NCI-H2081 (cell line): ENCODE data around the gene KATNAL1.
A peak's percentile ranks its signal among the peaks of the same experiment; 100 is the strongest.

ENCODE experiments used
- DNase-seq, 2 experiments: peaks; one replicate each; lab custom pipeline; 2025; lab: John Stamatoyannopoulos, UW

The KATNAL1 gene

DNA sequence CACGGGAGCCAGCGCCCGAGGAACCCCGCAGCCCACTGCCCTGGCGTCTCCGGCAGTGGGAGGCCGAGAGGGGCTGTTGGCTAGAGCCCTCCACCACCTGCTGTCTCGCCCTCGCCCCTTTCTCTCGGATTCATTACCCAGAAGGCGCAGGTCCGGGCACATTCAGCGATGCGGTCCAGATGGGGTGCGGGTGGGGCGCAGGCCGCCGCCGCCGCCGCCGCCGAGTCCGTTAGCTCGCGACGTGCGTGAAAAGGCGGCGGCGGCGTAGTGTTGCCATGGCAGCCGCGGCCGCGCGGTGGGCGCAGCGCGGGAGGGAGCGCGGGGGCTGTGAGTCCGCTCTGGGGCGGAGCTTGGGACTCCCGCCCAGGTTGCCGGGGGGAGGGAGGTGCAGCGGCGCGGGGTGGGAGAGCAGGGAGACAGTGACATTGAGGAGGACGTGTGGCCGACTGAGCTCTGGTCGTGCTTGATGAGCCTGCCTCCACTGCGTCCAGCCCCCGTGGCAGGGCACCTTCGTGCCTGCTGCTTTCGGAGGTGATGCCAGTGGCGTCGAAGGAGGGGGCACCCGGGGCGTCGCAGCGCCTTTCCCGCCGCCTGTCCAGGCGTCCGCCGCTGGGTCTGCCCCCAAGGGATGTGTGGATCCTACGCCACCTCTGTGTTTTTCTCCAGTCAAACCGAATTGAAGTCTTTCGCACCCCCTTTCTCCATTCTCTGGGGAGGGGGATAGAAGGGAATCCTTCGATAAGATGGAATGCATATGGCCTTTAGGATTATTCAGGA is at the start of gene KATNAL1:
Gene KATNAL1, minus strand, starts transcription at position 358 of the 777 bp plus-strand sequence. CDS start 23,774 bp downstream, outside the sequence.
- peak; percentile 74 to 81 for DNase-seq

DNA sequence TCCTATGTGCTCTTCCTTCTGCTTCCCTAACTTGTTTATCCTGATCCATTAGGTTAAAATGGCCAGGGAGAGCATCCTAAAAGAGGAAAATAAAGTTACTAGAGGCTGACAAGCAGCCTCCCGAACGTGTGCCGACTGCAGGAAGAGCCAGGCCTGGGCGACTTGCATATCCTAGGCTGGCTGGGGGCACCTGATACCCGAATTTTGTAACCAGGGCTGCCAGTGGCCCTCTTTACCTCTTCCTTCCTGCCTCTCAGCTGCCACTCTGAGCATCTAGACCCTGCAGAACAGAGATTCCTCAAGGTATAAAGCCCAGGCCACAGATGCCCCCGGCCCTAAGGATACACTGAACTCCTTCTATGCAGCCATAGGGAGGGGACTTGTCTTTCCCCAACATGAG is 48.5 kb upstream of the KATNAL1 start:
- no peak for DNase-seq

DNA sequence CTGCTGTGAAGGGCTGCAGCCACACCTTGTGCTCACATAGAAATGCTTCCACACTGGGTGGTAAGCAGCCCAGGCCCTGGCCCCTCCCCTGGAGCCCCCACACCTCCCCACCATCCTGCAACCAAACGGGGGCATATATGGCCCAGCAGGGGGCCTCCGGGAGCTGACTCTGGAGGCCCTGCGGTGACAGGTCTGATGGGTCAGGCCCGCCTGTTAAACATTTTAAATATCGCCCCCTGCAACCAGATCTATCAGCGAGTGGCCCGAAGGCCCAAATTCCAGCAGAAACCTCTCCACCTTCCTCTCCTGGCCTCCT is 48.0 kb upstream of the KATNAL1 start:
- DNase-seq, result no peak

DNA sequence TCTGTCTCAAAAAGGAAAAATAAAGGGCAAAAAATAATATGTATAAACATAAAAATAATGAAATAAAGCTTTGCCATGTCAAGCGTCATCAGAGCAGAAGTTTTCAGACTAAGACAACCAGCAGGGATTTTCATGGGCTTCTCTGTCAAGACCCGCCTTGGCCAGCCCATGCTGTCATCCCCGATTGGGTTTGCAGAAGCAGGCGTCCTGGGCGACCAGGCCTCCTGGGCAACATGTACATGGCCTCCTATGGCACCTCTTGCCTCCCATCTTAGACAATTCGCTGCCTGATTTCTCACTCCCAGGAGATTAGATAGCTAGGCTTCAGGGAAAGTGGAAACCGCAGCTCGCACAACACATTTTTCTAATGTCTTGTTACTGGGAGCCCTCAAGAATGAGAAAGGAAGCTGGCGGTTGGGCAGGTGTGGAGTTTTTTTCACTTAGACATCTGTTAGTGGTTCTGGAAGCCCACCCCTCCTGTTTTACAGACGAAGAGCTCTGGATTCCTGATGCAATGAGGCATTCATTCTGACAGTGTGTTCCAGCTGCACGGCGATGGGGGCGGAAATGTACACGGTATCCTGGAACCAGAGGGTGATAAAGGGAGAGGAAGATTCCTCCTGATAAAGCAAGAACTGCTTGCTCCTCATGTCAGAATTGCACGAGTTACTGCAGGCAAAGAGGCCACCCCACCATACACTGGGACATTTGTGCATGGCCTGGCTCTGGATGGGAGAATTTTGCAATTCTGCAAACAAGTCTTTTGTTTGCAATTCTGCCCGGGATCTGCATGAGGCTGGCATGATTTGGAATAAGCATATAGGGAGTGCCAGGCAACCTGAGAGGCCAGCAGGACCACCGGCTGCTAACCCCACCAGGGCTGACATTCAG is 47.4 kb upstream of the KATNAL1 start:
- no peak for DNase-seq

DNA sequence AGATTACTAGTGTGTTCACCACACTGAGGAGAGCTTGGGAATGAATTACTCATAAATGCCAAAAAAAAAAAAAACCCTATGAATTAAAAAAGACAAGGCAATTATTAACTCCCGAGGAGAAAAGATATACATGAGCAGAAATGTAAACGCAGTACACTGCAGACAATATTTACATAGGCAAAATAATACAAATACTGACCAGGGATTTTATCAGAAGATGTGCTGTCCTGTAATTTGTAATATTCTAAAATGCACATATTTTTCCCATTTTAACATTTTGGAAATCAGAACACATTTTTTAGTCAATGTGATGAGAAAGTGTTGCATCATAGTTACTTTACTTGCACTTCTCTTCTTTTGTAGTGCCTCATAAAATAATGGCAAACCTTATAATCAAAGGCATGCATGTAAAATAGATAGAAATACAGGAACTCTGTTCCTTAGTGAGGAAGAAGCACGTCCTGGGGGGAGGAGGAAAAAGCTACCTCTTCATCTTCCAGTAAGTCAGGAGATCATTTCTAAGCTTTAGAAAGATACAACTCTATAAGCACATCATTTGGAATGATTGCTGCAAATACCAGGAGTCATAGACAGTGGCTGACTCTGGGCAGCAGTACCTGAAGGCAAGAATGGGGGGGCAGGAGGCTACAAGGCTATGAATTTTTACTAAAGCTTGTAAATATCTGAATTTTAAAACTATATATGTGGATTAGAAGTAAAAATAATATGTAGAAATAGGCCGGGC is 46.3 kb upstream of the KATNAL1 start:
- DNase-seq, result no peak

DNA sequence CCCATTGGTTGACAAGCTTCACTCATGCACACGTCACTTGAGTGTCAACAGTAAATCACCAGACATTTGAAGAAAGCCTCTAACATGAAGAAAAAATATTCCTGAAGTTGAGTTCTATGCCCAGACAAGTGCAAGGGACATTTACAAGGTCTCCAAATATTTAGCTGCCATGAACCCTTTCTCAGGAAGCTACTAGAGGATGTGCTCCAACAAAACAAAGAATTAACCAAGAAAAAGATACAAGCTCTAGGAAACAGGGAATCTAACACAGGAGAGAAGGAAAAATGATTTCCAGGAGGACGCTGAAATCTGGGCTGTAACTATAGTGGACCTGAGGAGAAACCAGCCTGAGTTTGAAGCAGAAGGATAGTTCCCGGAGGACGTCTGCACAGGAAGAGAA is 45.7 kb upstream of the KATNAL1 start:
- no peak for DNase-seq

DNA sequence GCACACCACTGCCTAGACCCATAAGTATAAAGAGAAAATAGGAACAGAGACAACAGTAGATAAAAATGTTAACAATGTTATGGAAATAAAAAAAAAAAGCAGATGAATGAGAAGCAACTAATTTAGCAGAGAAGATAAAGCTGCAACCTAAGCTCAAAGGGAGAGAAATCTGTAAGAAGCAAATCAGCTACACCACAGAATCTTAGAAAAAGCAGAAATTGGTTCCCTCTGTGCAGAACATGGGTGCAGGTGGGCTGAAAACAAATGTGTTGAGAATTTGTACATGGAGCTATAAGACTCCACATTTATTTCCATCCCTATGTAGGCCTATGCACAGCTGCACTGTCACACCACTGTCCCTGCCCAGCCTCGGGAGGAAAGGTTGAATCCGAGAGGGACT is 44.8 kb upstream of the KATNAL1 start:
- DNase-seq, result no peak

DNA sequence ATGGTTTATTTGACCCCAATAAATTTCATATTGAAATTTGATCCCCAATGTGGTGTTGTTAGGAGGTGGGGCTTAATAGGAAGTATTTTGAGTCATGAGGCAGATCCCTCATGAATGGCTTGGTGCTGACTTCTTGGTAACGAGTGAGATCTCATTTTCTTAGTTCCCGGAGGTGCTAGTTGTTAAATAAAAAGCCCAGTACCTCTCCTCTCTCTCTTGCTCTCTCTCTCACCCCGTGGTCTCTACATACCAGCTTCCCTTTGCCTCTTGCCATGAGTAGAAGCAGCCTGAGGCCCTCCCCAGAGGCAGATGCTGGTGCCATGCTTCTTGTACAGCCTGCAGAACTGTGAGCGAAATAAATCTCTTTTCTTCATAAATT is 39.4 kb upstream of the KATNAL1 start:
- DNase-seq, result no peak

DNA sequence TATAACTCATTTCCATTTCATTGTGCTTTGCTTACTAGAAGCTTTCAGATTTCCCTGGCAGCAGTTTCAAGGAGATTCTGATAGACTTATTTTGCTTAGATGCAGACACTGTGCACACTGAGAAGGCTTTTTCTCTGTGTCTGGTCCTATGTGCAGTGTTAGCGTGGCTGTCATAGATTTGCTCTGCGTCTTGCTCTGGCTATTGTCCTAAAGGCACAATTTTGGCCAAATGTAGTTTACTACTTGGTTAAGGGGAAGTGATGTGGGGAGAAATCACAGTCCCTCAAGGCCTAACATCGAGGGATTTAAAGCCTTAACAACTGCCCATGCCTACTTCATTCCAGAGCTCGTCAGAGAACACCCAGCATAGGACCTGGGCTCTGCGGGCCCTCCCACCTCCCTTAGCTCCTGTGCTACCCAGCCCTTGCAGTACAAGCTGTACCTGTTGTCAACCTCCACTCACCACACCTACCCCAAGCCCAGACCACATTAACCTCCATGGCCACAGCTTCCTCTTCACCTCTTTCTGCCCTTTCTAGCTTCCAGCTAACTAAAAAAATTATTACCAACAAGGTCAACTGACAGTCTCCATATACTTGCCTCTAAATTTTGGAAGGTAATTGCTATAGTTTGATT is 38.9 kb upstream of the KATNAL1 start:
- no peak for DNase-seq

DNA sequence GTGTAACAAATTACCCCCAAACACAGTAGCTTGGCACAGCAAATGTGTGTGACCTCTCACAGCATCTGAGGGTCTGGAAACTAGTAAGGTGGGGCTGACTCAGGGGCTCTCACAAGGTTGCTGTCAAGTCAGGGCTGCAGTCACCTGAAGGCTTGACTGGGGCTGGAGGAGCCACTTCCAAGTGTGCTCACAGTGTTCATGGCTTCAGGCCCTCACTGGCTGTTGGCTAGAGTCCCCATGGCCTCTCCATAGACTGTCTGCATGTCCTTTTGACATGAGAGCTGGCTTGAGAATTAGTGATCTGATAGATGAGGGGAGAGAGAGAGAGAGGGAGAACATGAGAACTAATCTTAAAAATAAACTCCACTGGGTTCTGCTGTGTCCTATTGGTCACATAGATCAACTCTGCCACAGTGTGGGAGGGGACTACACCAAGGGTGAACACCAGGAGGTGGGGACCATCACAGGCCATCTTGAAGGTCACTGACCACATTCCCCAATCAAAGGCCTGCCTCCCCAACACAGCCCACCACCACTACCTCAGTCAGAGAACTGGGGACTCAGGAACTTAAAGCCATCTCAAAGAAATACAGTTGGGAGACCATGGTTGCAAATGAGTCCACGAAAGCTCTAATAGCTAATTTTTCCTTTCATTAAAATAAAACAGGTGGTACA is 38.2 kb upstream of the KATNAL1 start:
- no peak for DNase-seq

DNA sequence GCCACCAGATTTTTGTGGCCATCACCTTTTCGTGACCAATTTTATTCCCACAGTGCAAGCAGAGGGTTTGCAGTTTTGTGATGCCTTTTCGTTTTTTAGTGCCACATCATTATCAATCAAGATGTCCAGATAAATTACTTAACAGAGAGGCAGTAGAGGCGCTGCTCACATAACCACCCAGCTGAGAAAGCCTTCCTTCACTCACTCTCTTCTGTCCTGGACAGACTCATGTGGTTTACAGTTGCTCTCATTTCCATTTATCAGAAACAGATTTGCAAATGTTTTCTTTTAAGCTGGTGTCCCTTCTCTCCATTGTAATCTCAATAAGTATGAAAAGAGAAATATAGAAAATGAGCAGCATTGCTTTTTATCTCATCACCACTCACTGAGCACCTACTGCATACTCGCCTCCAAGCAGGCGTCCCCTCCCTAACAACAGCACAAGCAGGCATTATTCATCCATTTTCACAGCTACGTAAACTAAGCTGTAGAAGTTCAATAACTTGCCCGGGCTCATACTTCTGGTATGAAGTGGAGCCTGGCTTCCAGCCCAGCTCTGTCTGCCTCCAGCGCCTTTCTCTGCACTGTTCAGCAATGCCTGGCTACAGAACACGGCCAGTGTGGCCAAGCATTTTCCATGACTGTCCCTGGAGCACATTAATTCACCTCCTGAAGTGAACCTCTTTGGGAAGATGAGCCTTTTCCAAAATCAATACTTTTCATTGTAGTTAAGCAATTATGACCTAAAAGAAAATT is 34.6 kb upstream of the KATNAL1 start:
- DNase-seq, result no peak

DNA sequence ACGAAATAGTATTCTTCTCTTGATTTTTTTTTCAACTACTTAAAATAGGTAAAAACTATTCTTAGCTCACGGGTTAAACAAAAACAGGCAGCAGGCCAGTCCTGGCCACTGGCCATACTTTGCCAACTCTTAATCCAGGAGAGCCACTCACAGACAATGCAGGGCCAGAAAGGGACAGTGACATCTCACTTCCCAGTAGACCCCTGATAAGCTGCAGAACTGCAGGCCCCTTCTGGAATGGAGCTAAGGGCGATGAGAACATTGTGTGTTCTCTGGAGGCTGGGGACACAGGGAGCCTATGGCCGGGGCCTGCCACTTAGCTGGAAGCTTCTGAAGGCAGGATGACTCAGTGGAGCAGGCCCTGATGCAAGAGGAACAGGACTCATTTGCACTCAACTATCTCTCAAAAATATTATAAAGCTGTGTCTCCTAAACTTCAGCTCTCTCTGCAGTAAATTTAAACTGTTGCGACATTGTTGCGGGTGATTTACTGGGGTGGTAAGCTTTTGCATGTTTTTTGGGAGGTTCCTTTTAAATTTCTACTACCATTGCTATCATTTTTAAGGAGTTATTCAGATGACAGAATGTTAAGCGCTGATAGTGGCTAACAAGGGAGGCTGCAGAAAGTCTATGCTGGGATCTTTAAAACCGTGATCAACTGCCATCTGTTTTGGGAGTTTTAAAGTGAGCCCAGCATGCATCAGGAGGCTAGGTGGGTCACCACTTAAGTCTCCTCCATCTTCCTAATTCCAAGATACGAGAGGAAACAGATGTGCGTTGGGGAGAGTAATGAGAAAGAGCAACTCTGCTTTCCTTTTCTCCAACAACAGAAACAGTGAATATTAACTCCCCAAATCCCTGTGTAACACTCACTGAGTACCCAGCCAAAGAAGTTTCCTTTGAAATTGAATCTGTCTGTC is 33.2 kb upstream of the KATNAL1 start:
- DNase-seq, result no peak

DNA sequence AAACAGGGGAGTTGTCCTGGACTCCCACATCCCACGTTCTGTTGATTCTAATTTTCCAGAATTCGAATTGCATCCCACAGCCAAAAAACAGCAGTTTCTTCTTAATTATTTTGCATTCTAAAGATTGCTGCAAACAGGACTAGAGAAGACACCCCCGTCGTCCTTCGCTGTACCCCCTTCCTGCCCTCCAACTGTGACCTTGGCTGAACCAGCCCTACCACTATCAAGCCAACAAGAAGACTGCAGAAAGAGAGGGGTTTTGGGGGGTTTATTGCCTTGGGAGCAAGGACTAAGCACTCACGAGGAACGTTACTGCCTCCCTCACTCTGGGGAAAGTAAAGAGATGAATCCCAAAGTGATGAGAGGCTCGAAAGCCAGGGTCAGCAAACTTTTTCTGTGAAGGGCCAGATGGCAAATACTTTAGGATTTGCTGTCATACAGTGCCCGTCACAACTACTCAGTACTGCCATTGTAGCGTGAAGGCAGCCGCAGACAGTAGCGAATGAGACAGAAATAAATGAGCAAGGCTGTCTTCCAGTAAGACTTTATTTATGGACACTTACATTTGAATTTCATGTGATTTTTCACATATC is 32.5 kb upstream of the KATNAL1 start:
- DNase-seq, result no peak

DNA sequence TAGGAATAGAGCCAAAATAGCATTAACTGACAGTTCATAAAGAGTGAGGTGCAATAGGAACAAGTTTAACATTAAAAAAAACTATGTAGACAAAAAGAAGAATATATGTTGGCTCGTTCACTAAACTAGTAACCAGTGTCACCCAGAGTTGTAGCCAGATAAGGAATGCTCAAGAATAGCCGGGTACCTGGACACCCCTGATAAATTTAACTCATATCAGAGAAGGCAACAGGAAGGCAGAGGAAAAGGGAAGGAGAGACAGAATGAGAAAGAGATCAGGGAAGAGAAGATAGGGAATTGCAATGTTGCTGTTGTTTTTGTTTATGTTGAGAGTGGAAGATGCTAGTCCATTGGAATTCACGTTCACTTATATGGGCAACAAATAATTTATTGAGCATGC is 31.6 kb upstream of the KATNAL1 start:
- no peak for DNase-seq

DNA sequence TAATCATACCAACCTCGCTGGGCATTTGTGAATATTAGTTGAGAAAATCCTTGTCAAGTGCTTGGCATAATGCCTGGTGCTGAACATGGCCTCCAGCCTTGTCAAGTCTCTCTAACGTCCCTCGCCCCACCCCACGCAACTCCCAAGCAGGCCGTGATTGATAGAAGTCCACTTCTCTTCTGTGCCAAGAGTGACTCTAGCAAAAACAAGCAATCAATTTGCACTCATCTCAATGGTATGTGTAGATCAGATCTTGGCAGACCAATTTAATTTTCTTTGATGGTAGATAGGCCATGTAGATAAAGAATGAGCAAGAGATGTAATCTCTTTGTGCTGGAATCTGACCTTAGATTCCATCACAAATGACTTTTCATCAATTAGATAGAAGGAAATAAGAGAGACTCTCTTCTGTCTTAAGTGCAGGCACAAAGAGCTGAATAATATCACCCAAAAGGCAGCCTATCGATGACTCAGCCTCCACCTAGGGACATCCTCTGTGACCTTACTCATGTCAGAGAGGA is 31.0 kb upstream of the KATNAL1 start:
- DNase-seq, result no peak

DNA sequence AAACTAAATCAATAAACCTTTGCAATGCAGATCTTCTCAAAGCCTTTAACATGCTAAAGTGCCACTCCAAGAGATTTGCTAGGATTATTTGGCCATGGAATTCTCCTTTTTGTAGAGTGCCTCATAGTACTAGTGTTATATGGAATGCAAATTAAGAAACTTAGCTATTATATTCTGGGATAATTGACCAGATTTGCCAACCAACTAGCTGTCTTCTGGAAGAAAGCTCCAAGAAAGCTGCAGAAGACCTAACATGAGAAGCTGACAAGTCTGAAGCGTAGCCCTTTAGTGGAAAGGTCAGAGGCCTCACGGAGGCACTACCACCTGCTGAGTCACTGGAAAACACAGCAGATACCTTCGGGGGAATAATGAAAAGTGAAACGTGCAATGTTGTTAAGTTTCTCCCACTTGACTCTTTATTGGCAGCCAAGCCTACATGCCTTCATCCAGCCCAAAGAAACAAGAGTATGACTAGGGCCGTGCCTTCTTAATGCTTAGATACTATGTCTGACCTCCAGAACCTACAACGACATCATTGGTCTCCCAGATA is 29.8 kb upstream of the KATNAL1 start:
- DNase-seq, result no peak

DNA sequence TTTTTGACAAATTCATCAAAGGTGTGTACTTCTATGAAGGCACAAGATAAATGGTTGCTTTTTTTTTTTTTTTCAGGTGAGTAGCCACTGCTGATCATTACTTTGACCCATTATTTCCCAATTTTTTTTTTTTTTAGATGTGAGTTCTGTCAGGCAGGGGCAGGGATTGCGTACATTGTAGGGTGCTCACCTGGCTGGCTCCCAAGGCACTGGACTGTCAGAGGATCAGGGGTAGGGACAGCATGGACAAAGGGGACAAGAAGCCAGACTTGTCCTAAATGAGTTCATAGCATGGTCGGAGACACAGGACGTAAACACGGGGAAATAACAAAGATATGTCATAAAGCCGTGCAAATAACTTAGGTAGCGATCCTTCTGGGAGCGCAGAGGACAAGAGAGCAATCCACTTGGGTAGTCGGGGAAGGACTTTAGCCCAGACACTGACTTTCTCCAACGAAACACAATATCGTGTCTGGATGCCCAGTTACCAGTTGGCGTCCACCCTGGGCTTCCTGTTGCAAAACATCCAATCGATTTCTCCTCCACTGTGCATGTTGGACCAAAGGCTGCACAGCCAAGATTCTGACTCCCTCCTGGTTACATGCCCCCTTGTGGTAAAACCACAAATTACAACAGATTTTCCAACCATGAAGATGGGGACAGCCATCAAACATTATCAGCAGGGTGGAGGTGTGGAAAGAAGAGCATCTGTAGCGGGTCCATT is 27.5 kb upstream of the KATNAL1 start:
- DNase-seq, result peak; percentile 36 to 43

DNA sequence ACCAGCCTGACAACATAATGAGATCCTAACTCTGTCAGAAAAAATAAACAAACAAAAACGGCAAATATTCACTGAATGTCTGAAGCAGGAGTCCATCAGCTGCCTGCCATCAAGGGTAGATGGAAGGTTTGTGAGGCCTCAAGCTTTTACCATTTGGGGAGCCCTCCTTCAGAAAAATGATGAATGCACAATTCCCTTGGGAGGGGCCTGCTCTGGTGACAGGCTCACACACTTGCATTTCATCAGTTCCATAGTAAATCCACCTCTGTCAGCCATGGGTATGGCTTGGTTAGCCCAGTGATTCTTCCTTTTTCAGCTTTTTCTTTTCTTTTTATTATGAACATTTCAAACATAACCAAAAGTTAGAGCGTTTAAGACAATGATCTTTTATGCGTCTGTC is 26.3 kb upstream of the KATNAL1 start:
- no peak for DNase-seq
